ENCODE measurements around the gene ACTR6. TPM values are rescaled to one million over a fixed set of nuclear protein-coding genes. Genes with fewer than 3 reads are reported as not detected.
"Not testable (repeated sequence)": the region's sequence is repeated elsewhere in the genome, so short reads cannot be mapped to it uniquely, and the experiment has no call there.

ACTR6 gene
- total RNA-seq, 1 donor from 2014 or later, result 20.4 TPM

DNA sequence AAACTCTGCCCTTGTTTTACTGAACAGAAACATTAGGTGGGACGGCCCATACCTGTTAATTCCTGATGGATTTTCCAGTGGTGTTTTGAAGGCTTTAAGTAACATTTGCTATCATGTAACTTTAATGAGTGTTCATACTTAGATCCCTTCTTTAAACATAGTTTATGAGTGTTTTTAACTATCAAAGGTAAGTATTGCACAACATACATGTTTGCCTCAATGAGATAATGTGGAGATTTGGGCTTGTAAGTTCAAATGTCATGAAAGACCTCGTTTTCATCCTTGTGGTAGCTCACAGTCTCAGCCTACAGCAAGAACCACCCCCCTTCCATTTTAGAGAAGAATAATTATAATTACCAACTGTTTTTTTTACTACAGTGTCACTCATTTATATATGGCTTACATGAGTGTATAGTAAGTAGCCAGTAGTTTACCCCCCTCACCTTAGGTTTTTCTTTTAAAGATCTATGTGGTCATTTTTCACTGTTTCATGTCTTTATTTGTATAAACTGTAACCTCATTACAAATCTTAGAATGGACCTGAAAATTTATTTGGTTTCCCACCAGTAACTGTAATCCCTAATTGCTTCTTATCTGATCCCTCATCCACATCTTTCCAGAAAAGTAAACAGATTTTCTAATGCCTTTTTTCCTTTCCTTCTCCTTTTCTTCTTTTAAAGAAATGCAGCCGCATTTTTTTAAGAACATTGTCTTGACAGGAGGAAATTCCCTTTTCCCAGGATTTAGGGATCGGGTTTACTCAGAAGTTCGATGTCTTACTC lies 18.9 kb downstream of the ACTR6 start:
- H3K27ac Mint-ChIP-seq (ENCODE audit: unreplicated experiment), result peak overlapping the region; percentile 22
- no peaks in the 10 kb centered on the region for H3K27me3 Mint-ChIP-seq (ENCODE audit: unreplicated experiment)
- H3K4me1 Mint-ChIP-seq (ENCODE audit: unreplicated experiment), result peaks cover 6% of the 10 kb centered on the region
- no peak overlapping the region for H3K4me3 Mint-ChIP-seq (ENCODE audit: unreplicated experiment)
- no peaks in the 10 kb centered on the region for H3K36me3 Mint-ChIP-seq (ENCODE audit: low read depth, unreplicated experiment)
- no peaks in the 10 kb centered on the region for H3K9me3 Mint-ChIP-seq (ENCODE audit: unreplicated experiment)
- no peak for DNase-seq (ENCODE audit: low spot score)
- TF ChIP-seq, protein P1, sequence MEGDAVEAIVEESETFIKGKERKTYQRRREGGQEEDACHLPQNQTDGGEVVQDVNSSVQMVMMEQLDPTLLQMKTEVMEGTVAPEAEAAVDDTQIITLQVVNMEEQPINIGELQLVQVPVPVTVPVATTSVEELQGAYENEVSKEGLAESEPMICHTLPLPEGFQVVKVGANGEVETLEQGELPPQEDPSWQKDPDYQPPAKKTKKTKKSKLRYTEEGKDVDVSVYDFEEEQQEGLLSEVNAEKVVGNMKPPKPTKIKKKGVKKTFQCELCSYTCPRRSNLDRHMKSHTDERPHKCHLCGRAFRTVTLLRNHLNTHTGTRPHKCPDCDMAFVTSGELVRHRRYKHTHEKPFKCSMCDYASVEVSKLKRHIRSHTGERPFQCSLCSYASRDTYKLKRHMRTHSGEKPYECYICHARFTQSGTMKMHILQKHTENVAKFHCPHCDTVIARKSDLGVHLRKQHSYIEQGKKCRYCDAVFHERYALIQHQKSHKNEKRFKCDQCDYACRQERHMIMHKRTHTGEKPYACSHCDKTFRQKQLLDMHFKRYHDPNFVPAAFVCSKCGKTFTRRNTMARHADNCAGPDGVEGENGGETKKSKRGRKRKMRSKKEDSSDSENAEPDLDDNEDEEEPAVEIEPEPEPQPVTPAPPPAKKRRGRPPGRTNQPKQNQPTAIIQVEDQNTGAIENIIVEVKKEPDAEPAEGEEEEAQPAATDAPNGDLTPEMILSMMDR (IDR thresholded peaks at IDR 0.05; ENCODE audit: unreplicated experiment), result no peak

DNA sequence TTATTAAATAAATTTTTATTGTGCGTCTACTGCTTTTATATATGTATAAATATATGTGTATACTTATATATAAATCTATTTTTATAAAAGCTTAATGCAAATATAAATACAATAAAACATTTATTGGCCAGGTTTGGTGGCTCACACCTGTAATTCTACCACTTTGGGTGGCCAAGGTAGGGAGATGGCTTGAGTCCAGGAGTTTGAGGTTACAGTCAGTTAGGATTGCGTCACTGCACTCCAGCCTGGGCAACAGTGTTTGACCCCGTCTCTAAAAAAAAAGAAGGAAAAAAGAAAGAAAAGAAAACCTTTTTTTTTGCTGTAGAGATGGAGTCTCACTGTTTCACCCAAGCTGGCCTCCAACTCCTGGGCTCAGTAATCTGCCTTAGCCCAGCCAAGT lies 20.9 kb downstream of the ACTR6 start:
- no peaks in the 10 kb centered on the region for H3K9me3 Mint-ChIP-seq (ENCODE audit: unreplicated experiment)
- no peaks in the 10 kb centered on the region for H3K27me3 Mint-ChIP-seq (ENCODE audit: unreplicated experiment)
- H3K27ac Mint-ChIP-seq (ENCODE audit: unreplicated experiment), result no peak overlapping the region
- H3K4me1 Mint-ChIP-seq (ENCODE audit: unreplicated experiment), result peaks cover 6% of the 10 kb centered on the region
- H3K36me3 Mint-ChIP-seq (ENCODE audit: low read depth, unreplicated experiment), result no peaks in the 10 kb centered on the region
- DNase-seq (ENCODE audit: low spot score), result no peak
- TF ChIP-seq, protein P1 (IDR thresholded peaks at IDR 0.05; ENCODE audit: unreplicated experiment), result no peak
- no peak overlapping the region for H3K4me3 Mint-ChIP-seq (ENCODE audit: unreplicated experiment)

DNA sequence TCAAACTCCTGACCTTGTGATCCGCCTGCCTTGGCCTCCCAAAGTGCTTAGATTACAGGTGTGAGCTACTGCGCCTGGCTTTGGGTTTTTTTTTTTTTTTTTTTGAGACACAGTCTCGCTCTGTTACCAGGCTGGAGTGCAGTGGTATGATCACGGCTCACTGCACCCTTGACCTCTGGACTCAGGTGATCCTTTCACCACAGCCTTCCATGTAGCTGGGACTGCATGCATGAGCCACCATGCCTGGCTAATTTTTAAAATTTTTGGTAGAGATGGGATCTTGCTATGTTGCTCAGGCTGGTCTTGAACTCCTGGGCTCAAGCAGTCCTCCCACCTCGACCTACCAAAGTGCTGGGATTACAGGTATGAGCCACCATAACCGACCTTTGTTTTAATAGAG lies 21.6 kb downstream of the ACTR6 start:
- not testable (repeated sequence) for H3K36me3 Mint-ChIP-seq (ENCODE audit: low read depth, unreplicated experiment); H3K27me3 Mint-ChIP-seq (ENCODE audit: unreplicated experiment); H3K4me3 Mint-ChIP-seq (ENCODE audit: unreplicated experiment); DNase-seq (ENCODE audit: low spot score); H3K27ac Mint-ChIP-seq (ENCODE audit: unreplicated experiment); H3K4me1 Mint-ChIP-seq (ENCODE audit: unreplicated experiment); H3K9me3 Mint-ChIP-seq (ENCODE audit: unreplicated experiment)

DNA sequence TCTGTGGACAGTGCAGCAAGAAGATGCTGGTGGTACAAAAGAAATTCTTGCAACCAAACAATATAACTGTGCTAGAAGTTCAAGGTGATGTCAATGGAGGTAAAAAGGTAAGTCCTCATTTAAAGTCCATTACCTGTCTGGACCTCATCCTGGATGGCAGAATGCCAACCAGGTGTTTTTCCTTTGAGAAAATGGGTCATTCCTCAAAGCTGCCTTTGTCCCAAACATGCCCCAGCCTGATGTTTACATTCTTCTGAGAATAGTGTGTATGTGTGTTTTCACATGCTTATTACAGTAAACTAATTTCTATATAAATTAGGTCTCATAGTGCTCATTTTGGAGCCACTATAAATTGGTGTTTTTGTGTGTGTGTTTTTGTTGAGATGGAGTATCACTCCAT lies 24.9 kb downstream of the ACTR6 start:
- no peaks in the 10 kb centered on the region for H3K9me3 Mint-ChIP-seq (ENCODE audit: unreplicated experiment)
- peaks cover 2% of the 10 kb centered on the region for H3K27me3 Mint-ChIP-seq (ENCODE audit: unreplicated experiment)
- no peak for DNase-seq (ENCODE audit: low spot score)
- H3K27ac Mint-ChIP-seq (ENCODE audit: unreplicated experiment), result no peak overlapping the region
- no peaks in the 10 kb centered on the region for H3K36me3 Mint-ChIP-seq (ENCODE audit: low read depth, unreplicated experiment)
- TF ChIP-seq, protein P1 (IDR thresholded peaks at IDR 0.05; ENCODE audit: unreplicated experiment), result no peak
- no peaks in the 10 kb centered on the region for H3K4me1 Mint-ChIP-seq (ENCODE audit: unreplicated experiment)
- H3K4me3 Mint-ChIP-seq (ENCODE audit: unreplicated experiment), result no peak overlapping the region

DNA sequence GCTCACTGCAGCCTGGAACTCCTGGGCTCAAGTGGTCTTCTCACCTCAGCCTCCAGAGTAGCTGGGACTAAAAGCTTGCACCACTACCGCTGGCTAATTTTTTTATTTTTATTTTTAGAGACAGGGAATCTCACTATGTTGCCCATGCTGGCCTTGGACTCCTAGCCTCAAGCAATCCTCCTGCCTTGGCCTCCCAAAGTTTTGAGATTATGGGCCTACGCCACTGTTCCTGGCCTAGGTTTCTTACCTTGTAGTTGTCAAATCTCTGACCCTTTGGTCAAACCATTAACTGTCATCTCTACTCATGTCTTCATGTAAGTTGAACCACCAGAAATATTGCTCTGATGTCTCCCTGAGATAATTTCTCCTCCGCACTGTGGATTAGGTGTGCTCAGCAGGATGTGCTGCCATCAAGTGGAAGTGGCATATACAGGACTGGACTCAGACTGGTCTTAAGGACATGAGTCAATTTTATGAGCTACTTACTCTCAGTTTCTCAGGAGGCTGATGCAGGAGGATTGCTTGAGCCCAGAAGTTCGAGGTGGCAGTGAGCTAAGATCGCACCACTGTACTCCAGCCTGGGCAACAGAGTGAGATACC lies 28.5 kb downstream of the ACTR6 start:
- no peak overlapping the region for H3K27ac Mint-ChIP-seq (ENCODE audit: unreplicated experiment)
- no peaks in the 10 kb centered on the region for H3K9me3 Mint-ChIP-seq (ENCODE audit: unreplicated experiment)
- no peak overlapping the region for H3K4me3 Mint-ChIP-seq (ENCODE audit: unreplicated experiment)
- TF ChIP-seq, protein P1 (IDR thresholded peaks at IDR 0.05; ENCODE audit: unreplicated experiment), result no peak
- H3K36me3 Mint-ChIP-seq (ENCODE audit: low read depth, unreplicated experiment), result no peaks in the 10 kb centered on the region
- peaks cover 2% of the 10 kb centered on the region for H3K27me3 Mint-ChIP-seq (ENCODE audit: unreplicated experiment)
- no peaks in the 10 kb centered on the region for H3K4me1 Mint-ChIP-seq (ENCODE audit: unreplicated experiment)
- no peak for DNase-seq (ENCODE audit: low spot score)
